Ishikawa (cell line): ENCODE data around the gene ZNF783.

Experiments
- CEBPB ChIP-seq: IDR thresholded peaks from 2 replicates; pipeline ENCODE4 v1.6.1; 2012
- EGR1 ChIP-seq: IDR thresholded peaks from 2 replicates; pipeline ENCODE4 v1.6.1; 2012
- EP300 ChIP-seq: IDR thresholded peaks from 2 replicates; pipeline ENCODE4 v1.6.1; 2012; ENCODE audit warnings: borderline replicate concordance
- FOXM1 ChIP-seq: IDR thresholded peaks from 2 replicates; pipeline ENCODE4 v1.6.1; 2012; ENCODE audit warnings: low read depth, borderline replicate concordance
- NFIC ChIP-seq: IDR thresholded peaks from 2 replicates; pipeline ENCODE4 v1.6.1; 2012
- RAD21 ChIP-seq: IDR thresholded peaks from 2 replicates; pipeline ENCODE4 v1.6.1; 2012; ENCODE audit warnings: low read depth
- TCF12 ChIP-seq: IDR thresholded peaks from 2 replicates; pipeline ENCODE4 v1.6.1; 2012; ENCODE audit warnings: low read depth
- TEAD4 ChIP-seq: IDR thresholded peaks from 2 replicates; pipeline ENCODE4 v1.6.1; 2012
- YY1 ChIP-seq: IDR thresholded peaks from 2 replicates; pipeline ENCODE4 v1.6.1; 2012; ENCODE audit warnings: low read depth
- TF ChIP-seq, protein P1 (sequence below): IDR thresholded peaks from 2 replicates; pipeline ENCODE4 v1.6.1; 2012; ENCODE audit warnings: low read depth, mild to moderate bottlenecking
- TF ChIP-seq, protein P2 (sequence below): IDR thresholded peaks from 2 replicates; pipeline ENCODE4 v1.6.1; 2012
- TF ChIP-seq, protein P3 (sequence below): IDR thresholded peaks from 2 replicates; pipeline ENCODE4 v1.6.1; 2012

DNA sequence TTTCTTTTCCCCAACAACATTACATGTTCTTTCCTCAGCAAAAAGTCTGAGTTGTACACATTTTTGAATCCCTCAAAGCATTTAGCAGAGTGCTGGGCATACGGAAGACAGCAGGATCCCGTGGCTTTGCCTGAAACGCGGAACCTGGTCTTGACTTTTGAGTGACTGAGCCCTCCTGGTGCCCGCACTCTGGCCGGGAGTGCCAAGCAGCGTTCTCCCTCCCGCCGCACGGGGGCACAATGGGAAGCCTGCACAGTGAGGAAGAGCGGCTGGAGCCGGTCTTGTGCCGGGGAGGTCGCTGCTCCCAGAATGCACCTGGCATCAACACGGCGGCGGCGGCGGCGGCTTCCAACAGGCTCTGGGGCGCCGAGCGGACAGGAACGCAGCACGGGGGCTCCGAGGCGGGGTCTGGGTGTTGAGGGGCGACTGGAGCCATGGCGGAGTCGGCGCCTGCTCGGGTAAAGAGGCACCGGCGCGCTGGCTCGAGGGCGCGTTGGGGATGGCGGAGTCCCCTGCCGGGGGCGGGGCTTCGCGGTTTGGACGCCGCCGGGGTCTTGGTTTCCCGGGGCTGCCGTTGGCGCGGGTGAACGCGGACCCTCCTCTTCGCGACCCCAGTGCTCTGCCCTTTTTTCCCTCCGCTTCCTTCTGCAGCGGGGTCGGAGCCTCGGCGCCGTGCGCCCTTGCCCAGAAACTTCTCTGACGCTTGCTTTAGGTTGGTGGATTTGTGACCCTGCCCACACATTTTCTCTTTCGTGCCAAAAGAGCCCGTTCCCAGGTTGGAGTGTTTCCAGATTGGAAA lies 22.5 kb upstream of the ZNF783 start, which contains the start of gene ZNF212:
- no peak for TF ChIP-seq CEBPB
- TF ChIP-seq, protein P1, sequence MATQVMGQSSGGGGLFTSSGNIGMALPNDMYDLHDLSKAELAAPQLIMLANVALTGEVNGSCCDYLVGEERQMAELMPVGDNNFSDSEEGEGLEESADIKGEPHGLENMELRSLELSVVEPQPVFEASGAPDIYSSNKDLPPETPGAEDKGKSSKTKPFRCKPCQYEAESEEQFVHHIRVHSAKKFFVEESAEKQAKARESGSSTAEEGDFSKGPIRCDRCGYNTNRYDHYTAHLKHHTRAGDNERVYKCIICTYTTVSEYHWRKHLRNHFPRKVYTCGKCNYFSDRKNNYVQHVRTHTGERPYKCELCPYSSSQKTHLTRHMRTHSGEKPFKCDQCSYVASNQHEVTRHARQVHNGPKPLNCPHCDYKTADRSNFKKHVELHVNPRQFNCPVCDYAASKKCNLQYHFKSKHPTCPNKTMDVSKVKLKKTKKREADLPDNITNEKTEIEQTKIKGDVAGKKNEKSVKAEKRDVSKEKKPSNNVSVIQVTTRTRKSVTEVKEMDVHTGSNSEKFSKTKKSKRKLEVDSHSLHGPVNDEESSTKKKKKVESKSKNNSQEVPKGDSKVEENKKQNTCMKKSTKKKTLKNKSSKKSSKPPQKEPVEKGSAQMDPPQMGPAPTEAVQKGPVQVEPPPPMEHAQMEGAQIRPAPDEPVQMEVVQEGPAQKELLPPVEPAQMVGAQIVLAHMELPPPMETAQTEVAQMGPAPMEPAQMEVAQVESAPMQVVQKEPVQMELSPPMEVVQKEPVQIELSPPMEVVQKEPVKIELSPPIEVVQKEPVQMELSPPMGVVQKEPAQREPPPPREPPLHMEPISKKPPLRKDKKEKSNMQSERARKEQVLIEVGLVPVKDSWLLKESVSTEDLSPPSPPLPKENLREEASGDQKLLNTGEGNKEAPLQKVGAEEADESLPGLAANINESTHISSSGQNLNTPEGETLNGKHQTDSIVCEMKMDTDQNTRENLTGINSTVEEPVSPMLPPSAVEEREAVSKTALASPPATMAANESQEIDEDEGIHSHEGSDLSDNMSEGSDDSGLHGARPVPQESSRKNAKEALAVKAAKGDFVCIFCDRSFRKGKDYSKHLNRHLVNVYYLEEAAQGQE, result no peak
- TF ChIP-seq RAD21, result peak; percentile 49; the same call in 1 of the 2 replicates
- peak; percentile 56; the same call in 1 of the 2 replicates for TF ChIP-seq TCF12
- peak; percentile 16; the same call in 1 of the 2 replicates for TF ChIP-seq EP300
- TF ChIP-seq, protein P2, sequence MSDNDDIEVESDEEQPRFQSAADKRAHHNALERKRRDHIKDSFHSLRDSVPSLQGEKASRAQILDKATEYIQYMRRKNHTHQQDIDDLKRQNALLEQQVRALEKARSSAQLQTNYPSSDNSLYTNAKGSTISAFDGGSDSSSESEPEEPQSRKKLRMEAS, result peak; percentile 71
- TF ChIP-seq FOXM1, result no peak
- peak; percentile 71 for TF ChIP-seq YY1
- TF ChIP-seq, protein P3, sequence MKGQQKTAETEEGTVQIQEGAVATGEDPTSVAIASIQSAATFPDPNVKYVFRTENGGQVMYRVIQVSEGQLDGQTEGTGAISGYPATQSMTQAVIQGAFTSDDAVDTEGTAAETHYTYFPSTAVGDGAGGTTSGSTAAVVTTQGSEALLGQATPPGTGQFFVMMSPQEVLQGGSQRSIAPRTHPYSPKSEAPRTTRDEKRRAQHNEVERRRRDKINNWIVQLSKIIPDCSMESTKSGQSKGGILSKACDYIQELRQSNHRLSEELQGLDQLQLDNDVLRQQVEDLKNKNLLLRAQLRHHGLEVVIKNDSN, result peak; percentile 30; the same call in 1 of the 2 replicates
- no peak for TF ChIP-seq EGR1
- TF ChIP-seq NFIC, result no peak
- TF ChIP-seq TEAD4, result 0 out of 2 replicates have a peak, but pooled peaks have one; percentile 49
